GM18519 (cell line): ENCODE results near the gene PLCB2.

Experiments used
- ATAC-seq: cut with Tn5 transposase; IDR thresholded peaks from one replicate; pipeline ENCODE4 v1.9.1; 2021; ENCODE audit warnings: mild to moderate bottlenecking, moderate library complexity; ENCODE audit not compliant: unreplicated experiment, low FRiP score

PLCB2 gene

DNA sequence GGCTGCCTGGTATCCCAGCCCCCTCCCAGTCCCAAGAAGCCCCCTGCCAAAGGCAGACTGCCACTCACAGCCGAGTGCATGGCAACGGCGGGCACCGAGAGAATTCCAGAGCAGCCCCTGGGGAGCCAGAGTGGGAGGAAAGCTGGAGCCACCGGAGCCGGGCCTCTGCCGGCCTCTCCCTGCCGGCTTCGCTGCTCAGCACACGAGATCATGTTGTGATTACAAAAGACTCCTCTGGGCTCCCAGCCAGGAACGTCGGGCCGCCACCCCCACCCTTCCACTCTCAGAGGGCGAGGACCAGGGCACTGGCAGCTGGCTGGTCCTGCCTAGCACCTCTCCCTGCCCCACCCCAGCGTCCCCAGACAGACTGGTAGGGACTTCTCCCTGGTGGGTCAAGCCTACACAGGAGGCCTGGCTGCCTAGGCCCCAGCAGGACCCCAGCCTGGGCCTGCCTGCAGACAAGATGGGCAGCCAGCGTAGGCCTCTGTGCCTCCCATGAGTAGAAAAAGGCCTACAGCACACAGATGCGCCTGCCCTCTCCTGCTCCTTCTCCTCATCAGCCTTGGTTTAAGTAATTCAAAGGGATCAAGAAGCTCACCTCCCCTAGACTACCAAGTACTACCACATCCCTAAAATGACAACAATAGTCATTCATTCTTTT, 33.1 kb upstream of the PLCB2 start, which contains the start of gene CCDC9B:
TSS of gene CCDC9B (minus strand) at position 200 of the 661 bp plus-strand sequence. CDS start at position 80, 120 bp downstream.
- ATAC-seq = no peak

DNA sequence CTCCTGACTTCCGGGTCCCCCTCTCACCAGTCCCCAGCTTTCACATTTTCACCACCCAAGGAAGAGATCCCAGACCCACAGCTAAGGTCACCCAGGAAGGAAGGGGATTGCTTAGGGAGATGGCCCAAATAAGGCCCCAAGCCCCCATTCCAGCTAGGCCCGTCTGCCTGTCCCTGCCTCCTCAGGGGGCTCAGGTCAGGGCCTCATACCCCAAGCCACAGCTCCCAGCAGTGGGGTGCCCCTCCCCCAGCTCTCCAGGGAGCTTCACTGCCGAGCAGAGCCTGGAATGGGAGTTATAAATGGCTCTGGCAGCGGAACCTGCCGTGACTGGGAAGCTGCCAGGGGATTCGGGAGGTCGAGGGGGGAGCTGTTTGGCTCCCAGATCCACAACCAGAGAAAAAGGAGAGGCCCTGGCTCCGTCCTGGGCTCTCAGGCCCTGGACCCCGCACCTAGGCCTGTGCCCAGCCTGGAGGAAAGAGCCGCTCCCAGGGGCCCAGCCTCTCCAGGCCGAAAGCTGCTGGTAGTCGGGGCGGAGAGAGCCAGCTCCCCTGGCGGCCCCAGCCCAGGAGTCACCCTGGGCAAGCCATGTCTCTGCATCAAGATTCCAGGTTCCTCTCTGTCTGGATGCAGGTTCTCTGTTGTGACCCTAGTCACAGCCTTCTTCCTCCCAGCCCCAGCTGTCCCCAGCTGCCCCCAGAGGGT, 32.5 kb upstream of the PLCB2 start:
- ATAC-seq = no peak

DNA sequence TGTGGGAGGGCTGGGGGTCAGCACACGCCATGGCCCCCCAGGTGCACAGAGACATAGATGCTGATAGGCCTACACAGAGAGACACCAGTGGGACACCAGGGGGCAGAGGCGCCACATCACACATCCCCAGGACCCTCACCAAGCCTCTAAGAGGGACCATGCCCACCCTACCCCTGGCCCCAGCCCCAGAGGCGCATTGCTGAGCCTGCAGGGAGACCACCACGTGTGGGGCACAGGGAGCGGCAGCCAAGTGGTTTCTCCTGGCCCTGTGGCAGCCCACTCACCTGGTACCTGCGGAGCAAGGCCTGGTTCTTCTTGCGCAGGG, 31.8 kb upstream of the PLCB2 start:
- no peak for ATAC-seq

DNA sequence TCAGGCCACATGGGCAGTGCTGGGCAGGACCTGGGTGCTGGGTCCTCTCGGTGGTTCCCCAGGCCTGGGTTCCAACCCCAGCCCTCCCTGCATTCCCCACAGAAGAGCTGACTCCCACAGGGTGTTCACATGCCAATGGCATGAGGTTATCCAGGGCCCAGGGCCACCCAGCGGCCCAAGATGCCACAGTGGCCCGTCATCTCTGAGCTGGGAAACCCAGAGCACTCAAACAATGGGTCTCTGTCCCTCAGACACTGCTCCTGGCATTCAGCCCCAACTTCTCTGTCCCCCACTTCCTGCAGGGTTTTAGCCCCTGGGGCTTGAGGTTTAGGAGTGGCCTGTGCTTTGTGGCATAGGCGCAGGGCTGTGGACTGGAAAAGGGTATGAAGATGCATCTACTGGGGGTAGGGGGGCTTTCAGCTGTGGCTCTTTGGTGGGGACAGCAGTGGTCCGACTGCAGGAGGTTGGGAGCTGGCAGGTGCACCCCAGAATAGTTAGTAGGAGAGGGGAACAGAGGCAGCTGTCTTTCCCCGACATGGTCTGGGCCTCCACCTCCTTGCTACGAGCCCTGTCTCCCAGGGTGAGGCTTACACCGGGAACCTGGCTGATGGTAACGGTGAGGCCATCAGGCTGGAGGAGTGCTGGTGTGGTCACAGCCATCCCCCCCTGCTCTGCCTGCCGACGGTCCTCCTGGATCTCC, 31.3 kb upstream of the PLCB2 start:
- ATAC-seq = no peak

GRCh38 chr15:40338041-40338657, 30.4 kb upstream of the PLCB2 start:
- no peak for ATAC-seq

DNA sequence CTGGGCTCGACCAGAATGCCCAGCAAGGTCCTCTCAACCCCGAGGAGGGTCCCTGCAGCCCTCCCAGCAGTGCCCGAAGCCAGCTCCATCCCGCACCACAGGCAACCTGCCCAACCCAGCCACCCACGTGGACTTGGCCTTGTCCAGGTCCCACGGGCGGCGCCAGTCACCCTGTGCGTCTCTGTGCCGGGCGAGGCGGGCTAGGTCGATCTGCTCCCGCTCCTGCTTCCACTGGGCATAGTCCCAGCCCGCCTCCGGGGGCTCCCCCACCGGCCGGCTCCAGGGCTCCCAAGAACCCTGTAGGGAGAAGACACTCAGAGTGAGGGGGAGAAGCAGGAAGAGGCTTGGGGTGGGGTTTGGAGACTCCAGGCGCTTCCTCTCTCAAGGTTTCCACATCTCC, 29.9 kb upstream of the PLCB2 start:
- ATAC-seq = no peak

GRCh38 chr15:40336744-40337122, 29.0 kb upstream of the PLCB2 start:
- ATAC-seq = no peak

DNA sequence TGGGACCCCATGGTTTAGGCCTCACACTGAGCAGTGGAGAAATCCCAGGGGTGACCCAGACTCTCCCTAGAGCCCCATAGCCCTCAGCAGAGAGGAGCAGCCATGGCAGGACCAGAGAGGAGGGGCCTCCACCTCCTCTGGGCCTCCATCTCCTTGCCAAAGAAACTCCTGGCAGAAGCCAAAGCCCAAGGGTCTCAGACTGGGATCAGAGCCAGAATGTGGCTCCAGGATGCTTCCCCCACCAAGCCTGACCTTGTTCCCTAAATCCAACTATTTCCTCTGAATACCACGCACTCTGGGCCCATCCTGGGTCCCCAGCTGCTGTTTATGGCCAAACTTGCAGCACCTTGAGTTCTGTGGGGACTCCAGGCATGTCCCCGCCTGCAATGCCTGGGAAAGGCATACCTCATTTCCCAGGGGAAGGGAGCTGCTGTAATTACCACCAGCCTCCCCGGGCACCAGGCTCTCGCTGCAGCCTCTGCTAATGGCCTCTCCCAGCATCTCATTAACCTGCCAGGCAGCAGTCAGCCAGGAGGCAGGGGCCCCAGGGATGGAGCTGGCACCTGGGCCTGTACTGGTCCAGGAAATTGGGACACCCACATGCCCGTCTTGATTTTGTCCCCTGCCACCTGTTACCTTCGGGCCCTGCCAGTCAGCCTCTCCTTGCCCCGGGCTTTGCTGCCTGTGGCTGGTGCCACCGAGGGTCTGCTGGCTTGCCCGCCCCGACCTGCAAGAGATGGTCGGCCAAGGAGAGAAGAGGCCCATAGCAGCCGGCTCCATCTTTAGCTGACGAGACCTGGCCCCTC, 28.4 kb upstream of the PLCB2 start:
- no peak for ATAC-seq

- no peak for ATAC-seq
Observed at GRCh38 chr15:40334941-40335795, 27.4 kb upstream of the PLCB2 start.

GRCh38 chr15:40334541-40334940, 26.8 kb upstream of the PLCB2 start:
- ATAC-seq = no peak

DNA sequence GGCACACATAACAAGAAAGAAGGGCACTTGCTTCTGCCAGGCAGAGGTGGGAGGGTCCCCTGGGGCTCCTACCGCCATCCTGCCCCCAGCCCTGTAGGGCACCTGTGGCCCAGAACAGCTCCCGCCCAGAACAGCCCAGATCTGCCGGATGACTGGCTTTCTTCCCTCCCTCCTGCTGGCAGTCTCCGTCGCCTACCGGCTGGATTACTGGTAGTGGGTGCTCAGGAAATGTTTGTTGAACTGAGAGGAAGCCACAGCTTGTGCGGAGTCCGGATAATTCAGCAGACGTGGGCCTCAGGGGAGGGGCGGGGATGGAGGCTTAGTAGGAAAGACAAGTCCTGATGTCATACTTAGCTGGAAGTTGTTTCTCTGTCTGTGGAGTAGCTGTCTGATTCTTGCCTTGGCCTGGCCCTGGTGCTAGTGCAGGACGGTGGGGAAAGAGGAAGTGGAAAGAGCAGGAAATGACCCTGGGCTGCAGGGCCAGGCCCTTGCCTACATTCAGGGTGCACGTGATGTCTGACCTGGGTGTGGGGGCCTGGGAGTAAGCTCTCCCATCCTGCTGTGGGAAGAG, 26.3 kb upstream of the PLCB2 start:
- no peak for ATAC-seq

- ATAC-seq = no peak
Observed at GRCh38 chr15:40332113-40332781, 24.5 kb upstream of the PLCB2 start.

GRCh38 chr15:40331637-40332036, 23.9 kb upstream of the PLCB2 start:
- ATAC-seq = no peak

GRCh38 chr15:40331026-40331425, 23.3 kb upstream of the PLCB2 start:
- no peak for ATAC-seq

- no peak for ATAC-seq
Observed at GRCh38 chr15:40330368-40330836, 22.7 kb upstream of the PLCB2 start.

- ATAC-seq = no peak
Observed at GRCh38 chr15:40329804-40330203, 22.1 kb upstream of the PLCB2 start.

DNA sequence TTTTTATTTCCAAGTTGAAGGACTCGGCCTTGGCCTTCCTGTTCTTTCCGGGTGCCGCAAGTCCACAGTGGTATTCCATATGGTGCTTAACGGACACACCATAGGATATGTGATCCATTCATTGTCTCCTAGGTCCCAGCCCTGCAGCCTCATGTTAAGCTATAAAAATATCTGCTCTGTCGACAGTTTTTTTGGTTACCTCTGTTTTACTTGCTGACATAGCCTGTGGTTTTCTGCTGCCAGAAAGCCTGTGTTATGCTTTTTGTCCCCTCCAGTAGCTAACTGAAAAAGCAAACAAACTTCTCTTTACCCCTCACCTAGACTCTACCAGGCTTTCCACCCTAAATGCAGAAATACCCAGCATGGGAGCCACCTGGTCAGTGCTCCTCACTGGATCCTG, 21.0 kb upstream of the PLCB2 start:
- ATAC-seq = no peak

- no peak for ATAC-seq
Observed at GRCh38 chr15:40328176-40328575, 20.4 kb upstream of the PLCB2 start.

GRCh38 chr15:40327457-40327856, 19.7 kb upstream of the PLCB2 start:
- no peak for ATAC-seq
